Measurements from ENCODE around the gene PTPN20.

- TF ChIP-seq CTCF (IDR thresholded peaks at IDR 0.05) = no peak
- no peak for TF ChIP-seq POLR2AphosphoS5 (IDR thresholded peaks at IDR 0.05)
- no peak for TF ChIP-seq POLR2A (IDR thresholded peaks at IDR 0.05)
Measured at GRCh38 chr10:47042199-47042473, 130.9 kb downstream of the PTPN20 start.

Measured in prostate gland (tissue), 2 donors.